AG10803 (cell line): ENCODE measurements around the gene REN.

Experiments used
- DNase-seq: peaks from one replicate; pipeline ENCODE4 v3.0.0; 2010; ENCODE audit warnings: low read depth
- H3K4me3 ChIP-seq: 2 replicates; pipeline ENCODE4 v1.5.1; 2011; ENCODE audit warnings: mild to moderate bottlenecking, low read length, control low read depth
- TF ChIP-seq, protein P1 (sequence below): conservative IDR thresholded peaks from 2 replicates; pipeline ENCODE4 v1.5.1; 2011; ENCODE audit warnings: mild to moderate bottlenecking, low read length, control low read depth, inconsistent platforms

REN gene

DNA sequence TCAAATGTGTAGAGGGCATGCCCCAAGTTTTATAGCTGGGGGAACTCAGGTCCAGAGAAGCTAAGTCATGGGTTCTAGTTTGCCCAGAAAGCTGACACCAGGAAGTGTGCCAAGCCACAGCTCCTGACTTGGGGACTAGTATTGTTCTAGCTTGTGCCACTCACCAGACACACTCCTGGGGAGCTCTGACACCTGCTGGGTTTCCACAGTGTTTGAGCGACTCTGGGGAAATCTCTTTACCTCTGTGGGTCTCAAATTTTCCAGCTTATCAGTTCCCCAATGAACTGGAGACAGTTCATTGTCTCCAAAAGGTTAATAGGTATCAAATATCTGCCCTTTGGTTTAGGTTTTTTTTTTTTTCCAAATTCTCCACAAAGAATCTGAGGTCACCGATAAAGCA lies 25.9 kb upstream of the REN start:
- TF ChIP-seq, protein P1, sequence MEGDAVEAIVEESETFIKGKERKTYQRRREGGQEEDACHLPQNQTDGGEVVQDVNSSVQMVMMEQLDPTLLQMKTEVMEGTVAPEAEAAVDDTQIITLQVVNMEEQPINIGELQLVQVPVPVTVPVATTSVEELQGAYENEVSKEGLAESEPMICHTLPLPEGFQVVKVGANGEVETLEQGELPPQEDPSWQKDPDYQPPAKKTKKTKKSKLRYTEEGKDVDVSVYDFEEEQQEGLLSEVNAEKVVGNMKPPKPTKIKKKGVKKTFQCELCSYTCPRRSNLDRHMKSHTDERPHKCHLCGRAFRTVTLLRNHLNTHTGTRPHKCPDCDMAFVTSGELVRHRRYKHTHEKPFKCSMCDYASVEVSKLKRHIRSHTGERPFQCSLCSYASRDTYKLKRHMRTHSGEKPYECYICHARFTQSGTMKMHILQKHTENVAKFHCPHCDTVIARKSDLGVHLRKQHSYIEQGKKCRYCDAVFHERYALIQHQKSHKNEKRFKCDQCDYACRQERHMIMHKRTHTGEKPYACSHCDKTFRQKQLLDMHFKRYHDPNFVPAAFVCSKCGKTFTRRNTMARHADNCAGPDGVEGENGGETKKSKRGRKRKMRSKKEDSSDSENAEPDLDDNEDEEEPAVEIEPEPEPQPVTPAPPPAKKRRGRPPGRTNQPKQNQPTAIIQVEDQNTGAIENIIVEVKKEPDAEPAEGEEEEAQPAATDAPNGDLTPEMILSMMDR, result no peak
- no peak for DNase-seq
- H3K4me3 ChIP-seq, result no peak overlapping the region

DNA sequence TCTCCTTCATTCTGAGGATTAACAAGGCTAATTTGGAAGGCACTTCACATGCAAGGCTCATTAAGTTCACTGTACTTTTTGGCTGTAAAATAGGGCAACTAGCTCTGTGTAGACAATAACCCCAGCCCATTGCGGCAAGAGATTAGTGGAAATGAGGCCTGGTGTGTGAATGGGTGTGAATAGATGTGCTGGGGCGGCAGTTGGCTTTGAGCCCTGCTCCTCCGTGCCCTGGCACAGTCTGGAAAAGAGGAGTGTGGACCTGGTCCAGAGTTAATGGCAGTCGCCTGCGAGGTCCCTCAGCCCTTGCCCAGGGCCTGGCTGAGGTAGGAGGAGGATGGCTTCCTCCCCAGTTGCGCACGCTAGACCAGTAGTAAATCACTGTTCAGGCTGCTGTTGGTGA lies 25.3 kb upstream of the REN start:
- no peak overlapping the region for H3K4me3 ChIP-seq
- DNase-seq, result no peak
- TF ChIP-seq, protein P1, result no peak

DNA sequence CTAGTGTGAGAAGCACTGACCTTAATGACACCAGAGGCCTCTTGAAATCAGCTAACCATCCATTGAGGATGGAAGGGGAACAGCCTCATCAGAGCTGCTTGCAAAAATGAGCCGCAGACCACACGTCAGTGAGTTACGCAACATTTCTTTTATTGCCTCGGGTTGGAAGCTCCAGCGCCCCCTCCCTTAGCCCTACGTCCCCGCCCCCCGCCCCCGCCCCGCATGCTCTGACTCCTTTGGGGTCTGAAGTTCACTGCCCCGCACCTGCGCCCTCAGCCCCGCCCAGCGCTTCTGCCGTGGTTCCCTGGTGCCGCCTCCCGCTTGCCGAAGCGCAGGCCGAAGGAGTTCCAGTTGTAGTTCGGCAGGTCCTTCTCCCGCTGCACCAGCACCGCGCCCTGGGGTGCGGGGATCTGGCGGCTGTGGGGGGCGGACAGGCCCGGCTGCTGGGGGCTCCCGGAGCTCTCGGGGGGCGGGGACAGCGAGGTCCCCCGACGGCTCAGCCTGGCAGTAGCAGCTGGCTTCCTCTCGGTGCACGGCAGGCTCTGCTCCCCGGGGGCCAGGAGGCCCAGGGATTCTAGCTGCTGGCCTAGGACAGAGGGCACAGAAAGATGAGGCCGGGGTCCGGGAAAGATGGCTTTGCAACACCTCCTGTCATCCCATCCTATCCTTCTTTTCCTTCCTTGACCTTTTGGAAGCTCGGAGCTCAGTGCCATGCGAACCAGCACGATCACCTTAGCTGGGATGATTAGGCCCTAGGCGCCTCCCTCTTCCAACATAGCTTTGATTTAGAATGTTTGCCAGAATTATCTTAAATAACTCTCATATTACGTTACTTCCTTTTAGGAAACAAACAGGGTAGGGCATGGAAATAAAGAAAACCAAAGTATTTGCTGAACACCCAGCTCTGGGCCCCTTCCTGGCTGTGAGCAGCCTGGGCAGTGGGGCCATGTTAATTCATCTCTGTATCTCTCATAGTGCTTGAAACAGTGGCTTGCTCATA lies 24.4 kb upstream of the REN start:
- no peak overlapping the region for H3K4me3 ChIP-seq
- DNase-seq, result peak; percentile 66
- TF ChIP-seq, protein P1, result no peak

DNA sequence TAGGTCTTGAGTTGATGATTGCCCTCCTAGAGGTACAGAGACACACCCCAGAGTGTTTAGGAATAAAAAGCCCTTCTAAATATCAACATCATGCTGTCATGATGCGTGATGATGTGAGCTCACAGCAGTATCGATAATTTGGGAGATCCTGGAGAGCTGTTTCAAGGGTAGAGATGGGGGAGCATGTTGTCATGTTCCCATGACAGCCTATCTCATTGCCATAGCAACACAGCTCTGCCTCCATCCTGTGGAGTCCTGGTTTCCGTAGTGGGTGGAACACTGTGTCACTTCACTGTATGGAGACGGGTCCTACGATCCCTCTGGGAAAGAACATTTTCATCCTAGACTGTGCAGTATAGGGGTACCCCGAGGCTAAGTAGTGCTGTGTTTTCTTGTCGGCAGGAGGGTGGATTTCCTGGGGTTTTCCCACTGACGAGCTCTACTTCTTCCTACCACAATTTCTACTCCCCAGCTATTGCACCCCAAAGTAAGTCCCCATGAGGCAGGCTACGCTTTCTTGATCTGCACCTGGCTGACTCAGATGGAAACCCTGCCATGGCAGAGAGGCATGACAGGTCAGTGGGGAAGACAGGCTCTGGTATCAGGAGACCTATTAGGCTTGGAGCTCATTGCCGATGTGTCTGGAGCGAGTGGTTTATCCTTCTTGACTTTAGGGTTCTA lies 23.0 kb upstream of the REN start:
- TF ChIP-seq, protein P1, result no peak
- H3K4me3 ChIP-seq, result no peak overlapping the region
- no peak for DNase-seq

DNA sequence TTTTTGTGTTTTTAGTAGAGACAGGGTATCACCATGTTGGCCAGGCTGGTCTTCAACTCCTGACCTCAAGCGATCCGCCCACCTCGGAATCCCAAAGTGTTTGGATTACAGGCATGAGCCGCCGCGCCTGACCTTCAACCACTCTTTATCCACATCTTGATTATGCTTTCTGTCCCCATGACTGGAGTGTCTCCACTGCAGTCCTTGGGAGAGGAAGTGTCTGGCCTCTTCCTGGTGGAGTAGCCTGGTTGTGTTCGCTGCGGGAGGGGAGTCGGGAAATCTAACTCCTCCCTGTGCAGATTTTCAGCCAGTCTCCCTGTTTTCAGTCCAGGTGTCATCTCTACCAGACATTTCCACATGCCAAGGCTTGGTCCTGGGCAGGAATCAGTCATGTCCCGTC lies 20.5 kb upstream of the REN start:
- TF ChIP-seq, protein P1, result no peak
- DNase-seq, result no peak
- H3K4me3 ChIP-seq, result no peak overlapping the region

DNA sequence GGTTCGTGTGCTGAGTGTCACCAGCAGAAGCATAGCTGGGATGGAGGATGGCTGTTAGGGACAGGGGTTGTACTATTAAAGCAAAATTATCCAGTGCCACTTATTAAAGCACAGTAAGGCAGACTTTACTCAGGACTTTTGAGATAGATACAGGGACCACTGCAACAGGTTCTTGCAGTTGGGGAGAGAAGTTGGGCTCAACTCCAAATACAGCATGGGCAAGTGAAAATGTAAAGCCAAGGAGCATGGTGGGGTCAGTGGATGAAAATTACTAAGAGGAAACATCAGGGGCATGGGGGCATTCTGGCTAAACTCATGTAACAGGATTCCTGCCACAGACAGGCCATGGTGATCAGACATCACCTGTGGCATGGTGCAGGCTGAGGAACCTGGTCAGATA lies 15.0 kb upstream of the REN start:
- DNase-seq, result no peak
- no peak overlapping the region for H3K4me3 ChIP-seq
- TF ChIP-seq, protein P1, result no peak
